ENCODE measurements around the gene MRPS27. TPM values are rescaled to one million over a fixed set of nuclear protein-coding genes. Genes with fewer than 3 reads are reported as not detected.
"Not testable (repeated sequence)": the region's sequence is repeated elsewhere in the genome, so short reads cannot be mapped to it uniquely, and the experiment has no call there.

The MRPS27 gene
- total RNA-seq, 1 donor from 2014 or later = 28.2 TPM

DNA sequence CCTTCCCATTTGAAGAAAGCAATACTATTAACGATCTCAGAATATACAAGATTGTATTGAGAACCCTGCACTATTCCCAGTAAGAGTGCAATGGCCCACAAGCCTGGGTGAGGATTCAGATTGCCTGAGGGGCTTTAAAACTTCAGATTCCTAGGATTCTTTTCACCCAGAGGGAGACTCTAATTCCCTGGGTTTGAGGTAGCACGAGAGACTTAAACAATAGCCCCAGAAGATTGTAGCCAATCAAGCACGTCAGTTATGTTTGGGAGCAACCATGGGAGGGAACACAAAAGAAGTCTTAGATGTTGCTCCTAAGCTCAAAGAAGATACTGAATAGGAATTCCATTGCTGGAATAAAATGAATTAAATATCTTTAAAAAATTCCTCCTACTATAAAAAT is 17.9 kb downstream of the MRPS27 start:
- Histone ChIP-seq H3K27me3 (no peaks in the 10 kb centered on the region), H3K9me3 (no peaks in the 10 kb centered on the region), H3K36me3 (no peaks in the 10 kb centered on the region), H3K4me1 (peaks cover 3 to 19% of the 10 kb centered on the region in 2 donors), H3K4me3 (no peak overlapping the region), H3K27ac (no peak overlapping the region)
- DNase-seq (ENCODE audit: low spot score in 2 of 2) = no peak
- intact Hi-C loops (cut with DNase I) = loop anchor here (10.0 kb wide), 1 partner anchor 717 kb away; the partner anchor contains the start of gene MCCC2
- TF ChIP-seq, protein P1, sequence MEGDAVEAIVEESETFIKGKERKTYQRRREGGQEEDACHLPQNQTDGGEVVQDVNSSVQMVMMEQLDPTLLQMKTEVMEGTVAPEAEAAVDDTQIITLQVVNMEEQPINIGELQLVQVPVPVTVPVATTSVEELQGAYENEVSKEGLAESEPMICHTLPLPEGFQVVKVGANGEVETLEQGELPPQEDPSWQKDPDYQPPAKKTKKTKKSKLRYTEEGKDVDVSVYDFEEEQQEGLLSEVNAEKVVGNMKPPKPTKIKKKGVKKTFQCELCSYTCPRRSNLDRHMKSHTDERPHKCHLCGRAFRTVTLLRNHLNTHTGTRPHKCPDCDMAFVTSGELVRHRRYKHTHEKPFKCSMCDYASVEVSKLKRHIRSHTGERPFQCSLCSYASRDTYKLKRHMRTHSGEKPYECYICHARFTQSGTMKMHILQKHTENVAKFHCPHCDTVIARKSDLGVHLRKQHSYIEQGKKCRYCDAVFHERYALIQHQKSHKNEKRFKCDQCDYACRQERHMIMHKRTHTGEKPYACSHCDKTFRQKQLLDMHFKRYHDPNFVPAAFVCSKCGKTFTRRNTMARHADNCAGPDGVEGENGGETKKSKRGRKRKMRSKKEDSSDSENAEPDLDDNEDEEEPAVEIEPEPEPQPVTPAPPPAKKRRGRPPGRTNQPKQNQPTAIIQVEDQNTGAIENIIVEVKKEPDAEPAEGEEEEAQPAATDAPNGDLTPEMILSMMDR (IDR thresholded peaks at IDR 0.05) = no peak

DNA sequence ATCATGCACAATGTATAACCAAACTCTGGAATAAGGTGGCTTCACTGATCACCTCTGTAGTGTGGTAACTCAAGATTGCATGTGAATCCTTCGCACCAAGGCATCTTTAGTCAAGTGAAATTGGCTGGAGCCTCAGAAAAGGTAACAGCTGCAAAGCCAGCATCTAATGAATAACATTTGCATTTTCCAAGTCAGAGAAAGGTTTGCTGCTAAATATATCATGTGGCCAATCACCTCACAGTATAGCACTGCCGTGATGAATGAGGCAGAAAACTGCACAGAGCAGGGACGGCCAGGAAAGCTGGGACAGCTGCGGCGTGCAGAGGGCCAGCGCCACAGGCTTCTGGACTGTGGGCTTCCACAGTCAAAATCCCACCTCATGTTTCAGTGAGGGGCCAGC is 18.5 kb downstream of the MRPS27 start:
- DNase-seq (ENCODE audit: low spot score in 2 of 2) = no peak
- TF ChIP-seq, protein P1 (IDR thresholded peaks at IDR 0.05) = no peak
- H3K27ac ChIP-seq = no peak overlapping the region
- H3K36me3 ChIP-seq = no peaks in the 10 kb centered on the region
- H3K4me3 ChIP-seq = no peak overlapping the region
- peaks cover 0 to 15% of the 10 kb centered on the region in 2 donors for H3K4me1 ChIP-seq
- no peaks in the 10 kb centered on the region for H3K9me3 ChIP-seq
- H3K27me3 ChIP-seq = no peaks in the 10 kb centered on the region
- intact Hi-C loops (cut with DNase I) = loop anchor here (10.0 kb wide), 1 partner anchor 717 kb away; the partner anchor contains the start of gene MCCC2

DNA sequence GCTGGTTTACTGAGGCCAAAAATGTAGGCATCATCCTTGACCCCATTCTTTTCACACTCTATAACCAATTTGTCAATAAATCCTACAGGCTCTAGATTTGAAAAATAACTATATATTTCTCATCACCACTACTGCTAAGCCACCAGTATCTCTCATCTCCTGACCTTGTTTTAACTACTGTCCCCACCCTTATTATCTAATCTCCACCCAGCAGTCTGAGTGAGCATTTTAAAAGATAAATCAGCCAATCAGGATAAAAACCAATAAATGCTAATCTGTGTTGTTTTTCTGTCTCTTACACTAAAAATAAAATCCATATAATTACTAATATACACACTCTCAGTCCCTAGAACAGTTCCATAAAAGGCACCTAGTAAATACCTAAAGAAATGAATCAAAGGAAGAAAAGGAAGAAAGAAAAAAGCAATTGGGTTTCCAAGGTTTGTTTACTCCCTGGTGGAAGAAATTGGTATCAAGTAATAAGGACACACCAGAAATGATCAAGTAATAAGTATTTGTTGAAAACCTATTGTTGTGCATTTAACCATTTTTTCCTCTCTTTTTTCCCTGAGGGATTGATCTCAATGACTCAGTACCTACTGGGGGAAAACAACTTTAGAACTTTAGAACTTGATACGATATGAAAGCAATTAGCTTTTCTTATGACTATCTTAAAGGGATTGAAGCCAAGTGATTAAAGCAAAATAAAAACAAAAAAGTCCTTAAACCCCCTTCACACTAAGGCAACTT is 19.3 kb downstream of the MRPS27 start:
- Histone ChIP-seq H3K36me3 (no peaks in the 10 kb centered on the region), H3K4me3 (no peak overlapping the region), H3K4me1 (peaks cover 0 to 19% of the 10 kb centered on the region in 2 donors), H3K9me3 (no peaks in the 10 kb centered on the region), H3K27me3 (no peaks in the 10 kb centered on the region), H3K27ac (no peak overlapping the region)
- TF ChIP-seq, protein P1 (IDR thresholded peaks at IDR 0.05) = no peak
- intact Hi-C loops (cut with DNase I) = loop anchor here (10.0 kb wide), 1 partner anchor 716 kb away; the partner anchor contains the start of gene MCCC2
- no peak for DNase-seq (ENCODE audit: low spot score in 2 of 2)

DNA sequence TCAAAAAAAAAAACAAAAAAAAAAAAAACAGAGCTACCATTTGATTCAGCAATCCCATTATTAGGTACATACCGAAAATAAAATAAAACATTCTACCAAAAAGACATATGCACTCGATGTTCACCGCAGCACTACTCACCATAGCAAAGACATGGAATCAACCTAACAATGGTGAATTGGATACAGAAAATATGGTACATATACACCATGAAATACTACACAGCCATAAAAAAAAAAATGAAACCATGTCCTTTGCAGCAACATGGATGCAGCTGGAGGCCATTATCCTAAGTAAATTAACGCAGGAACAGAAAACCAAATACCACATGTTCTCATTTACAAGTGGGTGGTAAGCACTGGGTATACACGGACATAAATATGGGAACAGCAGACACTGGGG is 21.3 kb downstream of the MRPS27 start:
- Histone ChIP-seq H3K4me1 (peaks cover 4 to 8% of the 10 kb centered on the region in 2 donors), H3K4me3 (no peak overlapping the region), H3K27me3 (no peaks in the 10 kb centered on the region), H3K36me3 (no peaks in the 10 kb centered on the region), H3K9me3 (no peaks in the 10 kb centered on the region), H3K27ac (no peak overlapping the region)
- intact Hi-C loops (cut with DNase I) = no loop called here
- no peak for DNase-seq (ENCODE audit: low spot score in 2 of 2)
- TF ChIP-seq, protein P1 (IDR thresholded peaks at IDR 0.05) = no peak

DNA sequence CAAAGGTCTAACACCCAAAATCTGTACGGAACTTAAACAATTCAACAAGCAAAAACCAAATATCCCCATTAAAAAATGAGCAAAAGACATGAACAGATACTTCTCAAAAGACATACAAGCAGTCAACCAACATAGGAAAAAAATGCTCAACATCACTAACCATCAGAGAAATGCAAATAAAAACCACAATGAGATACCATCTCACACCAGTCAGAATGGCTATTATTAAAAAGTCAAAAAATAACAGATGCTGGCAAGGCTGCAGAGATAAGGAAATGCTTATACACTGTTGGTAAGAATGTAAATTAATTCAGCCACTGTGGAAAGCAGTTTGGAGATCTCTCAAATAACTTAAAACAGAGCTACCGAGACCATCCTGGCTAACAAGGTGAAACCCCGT is 21.9 kb downstream of the MRPS27 start:
- H3K27me3 ChIP-seq; H3K4me3 ChIP-seq; H3K36me3 ChIP-seq; DNase-seq (ENCODE audit: low spot score in 2 of 2); H3K27ac ChIP-seq; H3K9me3 ChIP-seq; intact Hi-C loops (cut with DNase I): not testable (repeated sequence)
- peaks cover 4 to 10% of the 10 kb centered on the region in 2 donors for H3K4me1 ChIP-seq

DNA sequence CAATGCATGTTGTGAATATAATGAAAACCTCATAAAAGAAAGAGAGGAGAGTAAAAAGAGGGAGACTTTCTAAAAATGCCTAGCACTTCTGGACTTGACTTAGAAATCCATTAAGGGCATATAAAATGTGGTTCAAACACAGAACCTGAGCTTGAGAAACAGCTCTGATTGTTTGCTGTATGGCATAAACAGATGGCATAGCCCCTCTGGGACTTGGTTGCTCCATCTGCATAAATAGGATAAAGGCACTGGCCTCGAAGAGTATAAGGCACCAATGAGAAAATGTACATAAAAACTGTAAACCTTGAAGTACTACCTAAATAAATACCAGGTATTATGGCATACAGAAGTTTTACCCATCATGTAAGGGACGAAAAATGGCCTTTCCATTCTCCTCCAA is 23.8 kb downstream of the MRPS27 start:
- TF ChIP-seq, protein P1 (IDR thresholded peaks at IDR 0.05) = no peak
- no peak for DNase-seq (ENCODE audit: low spot score in 2 of 2)
- H3K27ac ChIP-seq = no peak overlapping the region
- intact Hi-C loops (cut with DNase I) = no loop called here
- no peak overlapping the region for H3K4me3 ChIP-seq
- no peaks in the 10 kb centered on the region for H3K9me3 ChIP-seq
- H3K27me3 ChIP-seq = no peaks in the 10 kb centered on the region
- peaks cover 4 to 13% of the 10 kb centered on the region in 2 donors for H3K4me1 ChIP-seq
- H3K36me3 ChIP-seq = no peaks in the 10 kb centered on the region

Measured in ascending aorta (tissue), 2 donors.